LNCAP (cell line): Measurements from ENCODE around the gene MAGI3.

Experiments
- CTCF ChIP-seq: fragments of 450-650 bp; IDR thresholded peaks from 2 replicates; pipeline ENCODE4 v1.5.1; 2017; ENCODE audit warnings: mild to moderate bottlenecking

The MAGI3 gene

DNA sequence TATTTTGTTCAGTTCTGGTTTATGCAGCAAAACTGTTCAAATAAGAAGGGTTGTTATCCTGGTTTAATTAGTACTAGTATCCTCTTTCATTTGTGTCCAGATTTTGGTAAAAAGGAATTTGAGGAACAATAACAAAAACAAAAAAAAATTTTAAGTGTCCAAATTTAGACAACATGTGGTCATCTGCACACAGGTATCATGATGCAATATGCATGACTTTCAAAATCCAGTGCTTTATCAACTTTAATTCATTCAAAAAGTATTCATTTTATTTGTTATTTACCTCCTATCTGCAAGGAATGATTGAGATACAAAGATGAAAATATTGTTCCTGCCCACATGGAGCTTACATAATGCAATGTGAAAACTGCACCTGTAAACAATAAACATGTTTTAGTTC is 16.7 kb upstream of the MAGI3 start:
- no peak for TF ChIP-seq CTCF

DNA sequence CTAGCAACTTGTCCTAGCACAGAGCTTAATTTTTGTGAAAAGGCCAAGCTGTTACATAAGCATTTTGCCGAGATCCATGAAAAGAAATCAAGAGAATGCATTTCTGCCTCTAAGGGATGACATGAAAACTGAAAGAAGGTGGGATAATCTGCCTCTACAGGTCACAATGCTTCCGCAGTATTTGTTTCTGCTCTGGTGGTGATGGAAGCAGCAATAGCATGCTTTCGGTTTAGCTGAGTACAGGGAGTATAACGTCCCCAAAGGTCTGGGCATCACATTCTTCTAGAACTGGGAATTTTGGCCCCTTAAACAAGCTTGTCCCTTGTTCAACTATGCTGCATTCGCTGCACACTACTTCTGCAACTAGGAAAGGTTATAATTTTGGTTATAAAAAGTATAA is 14.4 kb upstream of the MAGI3 start:
- TF ChIP-seq CTCF: no peak

GRCh38 chr1:113380075-113380474 is 10.2 kb upstream of the MAGI3 start:
- TF ChIP-seq CTCF: no peak

GRCh38 chr1:113388017-113388620 is 2.2 kb upstream of the MAGI3 start:
- no peak for TF ChIP-seq CTCF

- TF ChIP-seq CTCF: no peak
These were observed 1.5 kb upstream of the MAGI3 start for GRCh38 chr1:113388621-113389358.

DNA sequence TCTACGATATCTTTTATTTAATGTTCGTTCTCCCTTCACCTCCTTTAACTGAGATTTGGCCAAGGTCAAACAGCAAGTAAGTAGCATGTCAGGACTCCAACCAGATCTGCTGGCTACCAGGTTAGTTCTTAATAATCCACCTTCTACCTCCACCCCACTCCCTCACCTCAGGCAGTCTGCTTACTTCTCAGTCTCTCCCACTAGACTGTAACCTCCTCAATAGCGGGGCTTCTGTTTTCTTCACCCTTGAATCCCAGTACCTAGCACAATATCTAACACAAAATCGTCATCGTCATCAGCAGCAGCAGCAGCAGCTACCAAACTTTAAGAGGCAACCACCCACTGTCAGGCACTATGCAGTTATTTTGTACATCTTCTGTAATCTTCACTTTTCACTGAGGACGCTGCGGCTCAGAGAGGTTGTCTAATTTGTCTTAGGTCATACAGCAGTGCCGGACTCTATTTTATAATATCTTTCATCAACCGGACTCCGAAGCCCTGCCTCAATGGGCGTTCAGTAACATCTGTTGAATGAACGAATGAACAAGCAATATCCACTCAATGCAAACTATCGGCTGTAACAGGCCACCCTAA is 859 bp upstream of the MAGI3 start:
- no peak for TF ChIP-seq CTCF

DNA sequence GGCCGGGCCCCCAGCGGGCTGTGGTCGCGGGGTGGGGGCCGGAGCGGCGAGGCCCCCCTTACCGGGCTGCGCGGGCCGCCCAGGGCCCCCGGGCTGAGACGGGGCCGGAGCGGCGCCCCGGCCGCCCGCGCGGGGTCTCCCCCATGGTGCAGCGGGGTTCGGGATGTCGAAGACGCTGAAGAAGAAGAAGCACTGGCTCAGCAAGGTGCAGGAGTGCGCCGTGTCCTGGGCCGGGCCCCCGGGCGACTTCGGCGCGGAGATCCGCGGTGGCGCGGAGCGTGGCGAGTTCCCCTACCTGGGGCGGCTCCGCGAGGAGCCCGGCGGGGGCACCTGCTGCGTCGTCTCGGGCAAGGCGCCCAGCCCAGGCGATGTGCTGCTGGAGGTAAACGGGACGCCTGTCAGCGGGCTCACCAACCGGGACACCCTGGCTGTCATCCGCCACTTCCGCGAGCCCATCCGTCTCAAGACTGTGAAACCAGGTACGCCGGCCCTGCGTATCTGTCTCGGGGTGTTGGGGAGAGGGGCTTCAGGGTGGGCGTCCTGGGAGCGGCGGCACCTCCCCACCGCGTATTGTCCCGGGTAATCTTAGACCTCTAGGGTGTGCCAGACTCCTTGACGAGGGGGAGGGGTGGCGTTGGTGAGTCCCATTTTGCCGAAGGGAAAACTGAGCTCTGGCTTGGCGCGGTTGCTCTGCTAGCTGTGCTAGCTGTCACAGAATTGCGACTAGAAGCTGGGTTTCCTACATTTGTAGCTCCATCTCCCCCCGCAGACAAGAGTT is 745 bp downstream of the MAGI3 start:
- no peak for TF ChIP-seq CTCF
